ENCODE data around the gene TRIM4. TPM values are rescaled to one million over a fixed set of nuclear protein-coding genes. Genes with fewer than 3 reads are reported as not detected.

The TRIM4 gene
- total and polyA plus RNA-seq, 9 donors = 31.7 to 64.8 (median 45.1) TPM

DNA sequence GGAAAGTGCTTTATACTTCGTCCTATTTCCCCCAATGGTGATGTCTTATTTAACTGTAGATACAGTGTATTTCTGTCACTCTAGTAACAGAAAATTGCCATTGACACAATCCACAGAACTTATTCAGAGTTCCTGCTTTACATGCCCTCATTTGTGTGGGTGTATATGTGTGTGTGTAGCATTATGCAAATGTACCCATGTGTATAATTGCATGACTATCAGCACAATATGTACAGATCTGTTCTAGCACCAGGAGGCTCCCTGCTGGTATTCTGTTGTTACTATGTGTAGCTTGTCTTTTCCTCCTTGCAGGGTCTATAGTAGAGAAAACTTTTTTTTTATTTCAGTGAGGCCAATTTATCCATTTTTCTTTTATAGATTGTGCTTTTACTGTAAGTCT lies 75.0 kb downstream of the TRIM4 start:
- WGBS, 3 donors = 70 to 77% (median 76%) methylated on average over 1 of the region's 1 CpG

DNA sequence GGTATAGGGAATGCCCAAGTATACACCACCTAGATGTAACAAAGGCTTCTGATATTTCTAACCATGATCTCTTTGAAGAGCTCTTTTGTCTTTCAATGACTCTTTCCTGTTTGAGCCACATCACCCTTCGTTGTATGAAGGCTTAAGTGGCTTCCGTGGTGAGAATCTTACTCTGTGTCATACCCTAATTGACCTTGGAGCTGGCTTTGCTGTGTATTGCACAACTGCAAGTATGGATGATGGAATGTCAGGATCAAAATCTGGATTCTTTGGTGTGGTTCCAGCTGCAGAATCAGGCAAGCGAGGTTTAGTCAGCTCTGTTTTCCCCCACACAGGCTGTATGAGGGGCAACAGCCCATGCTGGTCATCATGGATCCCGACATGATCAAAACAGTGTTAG lies 75.5 kb downstream of the TRIM4 start:
- TF ChIP-seq EP300 (IDR thresholded peaks at IDR 0.05) (no peak), POLR2A (IDR thresholded peaks at IDR 0.05) (no peak), CTCF (IDR thresholded peaks at IDR 0.05) (no peak)
- no peaks in the 10 kb centered on the region for H3K9me3 ChIP-seq
- H3K27ac ChIP-seq = no peak overlapping the region
- H3K4me1 ChIP-seq (ENCODE audit: insufficient read depth) = no peaks in the 10 kb centered on the region
- intact Hi-C loops (cut with DNase I) = no loop called here
- WGBS, 3 donors = 74 to 79% (median 77%) methylated on average over 4 of the region's 4 CpGs
- no peaks in the 10 kb centered on the region for H3K36me3 ChIP-seq
- no peaks in the 10 kb centered on the region for H3K27me3 ChIP-seq
- DNase-seq = no peak
- no peak overlapping the region for H3K4me3 ChIP-seq

More for the DNA sequence above, 75.0 kb downstream of the TRIM4 start:
- no peak for DNase-seq
- intact Hi-C loops (cut with DNase I) = no loop called here
- Histone ChIP-seq H3K36me3 (no peaks in the 10 kb centered on the region), H3K4me3 (no peak overlapping the region), H3K9me3 (no peaks in the 10 kb centered on the region), H3K27me3 (no peaks in the 10 kb centered on the region), H3K27ac (no peak overlapping the region), H3K4me1 (ENCODE audit: insufficient read depth) (no peaks in the 10 kb centered on the region)
- no peak for TF ChIP-seq EP300 (IDR thresholded peaks at IDR 0.05)
- no peak for TF ChIP-seq CTCF (IDR thresholded peaks at IDR 0.05)

DNA sequence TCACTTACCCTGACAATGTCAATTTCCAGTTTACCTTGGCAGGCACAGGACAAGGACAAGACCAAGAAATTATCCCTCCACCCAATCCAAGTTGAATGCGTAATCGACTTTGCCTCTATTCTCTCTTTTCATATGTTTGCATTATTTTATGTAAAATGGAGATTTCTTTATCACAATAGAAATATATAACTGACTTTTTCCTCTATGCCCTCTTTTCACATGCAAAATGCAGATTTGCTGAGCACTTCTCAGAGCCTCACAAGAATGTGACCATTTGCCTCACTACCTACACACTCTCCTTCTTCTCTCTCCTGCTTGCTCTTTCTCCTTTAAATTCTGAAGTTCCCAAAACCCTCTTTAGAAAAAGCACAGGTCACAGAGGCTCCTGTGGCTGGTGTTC lies 76.4 kb downstream of the TRIM4 start:
- intact Hi-C loops (cut with DNase I) = no loop called here
- Histone ChIP-seq H3K27ac (no peak overlapping the region), H3K4me1 (ENCODE audit: insufficient read depth) (no peaks in the 10 kb centered on the region), H3K4me3 (no peak overlapping the region), H3K27me3 (no peaks in the 10 kb centered on the region), H3K36me3 (no peaks in the 10 kb centered on the region), H3K9me3 (no peaks in the 10 kb centered on the region)
- no peak for DNase-seq
- WGBS, 3 donors = 83 to 91% (median 90%) methylated on average over 2 of the region's 2 CpGs
- TF ChIP-seq EP300 (IDR thresholded peaks at IDR 0.05) (no peak), POLR2A (IDR thresholded peaks at IDR 0.05) (no peak)

Small RNA genes within 50 kb of the gene (small RNA-seq; reads per million reads assigned to genes)
- gene AC011904.1 (not detected), gene CYP3A52P (not detected), gene RF00019 (not detected), gene RF00561 (not detected)

Other genes starting within 250 kb of the TRIM4 start
- gene CYP3A5, start 239.5 kb downstream of the TRIM4 start, total RNA-seq = 10 to 100 TPM in 1 of 7 donors, 1 to 10 TPM in 3, under 1 TPM in 3; 0.20 to 34.5 (median 1.9) TPM
- gene CYP3A5, start 239.5 kb downstream of the TRIM4 start, polyA plus RNA-seq = 1 to 10 TPM in 1 of 2 donors, under 1 TPM in 1; 0.45 to 1.3 TPM
- under 1 TPM in 4 of 7 donors, not detected in 3; 0.20 to 0.36 (median 0.31) TPM for gene CYP3A7, start 184.3 kb downstream of the TRIM4 start, total RNA-seq
- under 1 TPM; 0.04 to 0.30 TPM for gene CYP3A7, start 184.3 kb downstream of the TRIM4 start, polyA plus RNA-seq
- gene CYP3A4, start 135.3 kb downstream of the TRIM4 start, total RNA-seq = 1 to 10 TPM in 2 of 7 donors, under 1 TPM in 4, not detected in 1; 0.15 to 3.7 (median 0.49) TPM
- gene CYP3A4, start 135.3 kb downstream of the TRIM4 start, polyA plus RNA-seq = under 1 TPM; 0.05 to 0.25 TPM
- gene CYP3A43, start 91.5 kb downstream of the TRIM4 start, total RNA-seq = under 1 TPM in 2 of 7 donors, not detected in 5; 0.37 to 0.53 TPM
- gene CYP3A43, start 91.5 kb downstream of the TRIM4 start, polyA plus RNA-seq = not detected
- under 1 TPM in 1 of 7 donors, not detected in 6; 0.57 TPM for gene OR2AE1, start 42.5 kb downstream of the TRIM4 start, total RNA-seq
- not detected for gene OR2AE1, start 42.5 kb downstream of the TRIM4 start, polyA plus RNA-seq
- 1 to 10 TPM in 1 of 7 donors, under 1 TPM in 3, not detected in 3; 0.18 to 1.3 (median 0.29) TPM for gene GJC3, start 10.1 kb upstream of the TRIM4 start, total RNA-seq
- under 1 TPM; 0.42 to 0.45 TPM for gene GJC3, start 10.1 kb upstream of the TRIM4 start, polyA plus RNA-seq
- gene AZGP1, start 56.5 kb upstream of the TRIM4 start, total RNA-seq = 10 to 100 TPM in 1 of 7 donors, 1 to 10 TPM in 3, under 1 TPM in 3; 0.34 to 21.3 (median 2.3) TPM
- 1 to 10 TPM; 1.3 to 5.4 TPM for gene AZGP1, start 56.5 kb upstream of the TRIM4 start, polyA plus RNA-seq
- 10 to 100 TPM; 28.8 to 90.7 (median 73.9) TPM for gene ZKSCAN1, start 96.1 kb upstream of the TRIM4 start, total RNA-seq
- 10 to 100 TPM; 14.2 to 29.4 TPM for gene ZKSCAN1, start 96.1 kb upstream of the TRIM4 start, polyA plus RNA-seq
- 10 to 100 TPM in 6 of 7 donors, 1 to 10 TPM in 1; 9.2 to 16.2 (median 13.5) TPM for gene ZSCAN21, start 130.2 kb upstream of the TRIM4 start, total RNA-seq
- 10 to 100 TPM in 1 of 2 donors, 1 to 10 TPM in 1; 9.2 to 11.8 TPM for gene ZSCAN21, start 130.2 kb upstream of the TRIM4 start, polyA plus RNA-seq
- 10 to 100 TPM; 21.9 to 45.0 (median 38.4) TPM for gene ZNF3, start 162.2 kb upstream of the TRIM4 start, total RNA-seq
- 10 to 100 TPM; 28.0 to 41.3 TPM for gene ZNF3, start 162.2 kb upstream of the TRIM4 start, polyA plus RNA-seq
- 100 to 1,000 TPM in 2 of 7 donors, 10 to 100 TPM in 5; 33.6 to 110 (median 98.2) TPM for gene COPS6, start 169.4 kb upstream of the TRIM4 start, total RNA-seq
- gene COPS6, start 169.4 kb upstream of the TRIM4 start, polyA plus RNA-seq = 100 to 1,000 TPM in 1 of 2 donors, 10 to 100 TPM in 1; 97.4 to 145 TPM
- gene MCM7, start 181.9 kb upstream of the TRIM4 start, total RNA-seq = 10 to 100 TPM; 24.4 to 57.6 (median 37.9) TPM
- gene MCM7, start 181.9 kb upstream of the TRIM4 start, polyA plus RNA-seq = 10 to 100 TPM; 45.1 to 79.7 TPM
- 10 to 100 TPM; 10.9 to 20.3 (median 14.2) TPM for gene AP4M1, start 182.1 kb upstream of the TRIM4 start, total RNA-seq
- gene AP4M1, start 182.1 kb upstream of the TRIM4 start, polyA plus RNA-seq = 10 to 100 TPM; 13.8 to 19.0 TPM
- 10 to 100 TPM; 35.9 to 66.1 (median 57.5) TPM for gene TAF6, start 199.8 kb upstream of the TRIM4 start, total RNA-seq
- gene TAF6, start 199.8 kb upstream of the TRIM4 start, polyA plus RNA-seq = 10 to 100 TPM; 43.1 to 52.1 TPM
- gene CNPY4, start 200.1 kb upstream of the TRIM4 start, total RNA-seq = 10 to 100 TPM; 11.7 to 28.7 (median 22.0) TPM
- gene CNPY4, start 200.1 kb upstream of the TRIM4 start, polyA plus RNA-seq = 10 to 100 TPM; 33.9 to 42.8 TPM
- gene MBLAC1, start 207.4 kb upstream of the TRIM4 start, total RNA-seq = 1 to 10 TPM; 3.4 to 6.7 (median 4.5) TPM
- gene MBLAC1, start 207.4 kb upstream of the TRIM4 start, polyA plus RNA-seq = 1 to 10 TPM in 1 of 2 donors, under 1 TPM in 1; 0.28 to 3.4 TPM
- 100 to 1,000 TPM; 101 to 245 (median 108) TPM for gene LAMTOR4, start 229.4 kb upstream of the TRIM4 start, total RNA-seq
- 100 to 1,000 TPM in 1 of 2 donors, 10 to 100 TPM in 1; 10.3 to 246 TPM for gene LAMTOR4, start 229.4 kb upstream of the TRIM4 start, polyA plus RNA-seq
- 10 to 100 TPM in 5 of 7 donors, 1 to 10 TPM in 2; 6.2 to 27.2 (median 14.8) TPM for gene TRAPPC14, start 239.2 kb upstream of the TRIM4 start, total RNA-seq
- 1 to 10 TPM; 2.8 to 9.1 TPM for gene TRAPPC14, start 239.2 kb upstream of the TRIM4 start, polyA plus RNA-seq
- 10 to 100 TPM in 2 of 7 donors, 1 to 10 TPM in 5; 3.1 to 16.3 (median 7.4) TPM for gene GAL3ST4, start 249.1 kb upstream of the TRIM4 start, total RNA-seq
- gene GAL3ST4, start 249.1 kb upstream of the TRIM4 start, polyA plus RNA-seq = 10 to 100 TPM in 1 of 2 donors, 1 to 10 TPM in 1; 4.3 to 10.6 TPM